ENCODE data around the gene ATP10A.

The ATP10A gene

DNA sequence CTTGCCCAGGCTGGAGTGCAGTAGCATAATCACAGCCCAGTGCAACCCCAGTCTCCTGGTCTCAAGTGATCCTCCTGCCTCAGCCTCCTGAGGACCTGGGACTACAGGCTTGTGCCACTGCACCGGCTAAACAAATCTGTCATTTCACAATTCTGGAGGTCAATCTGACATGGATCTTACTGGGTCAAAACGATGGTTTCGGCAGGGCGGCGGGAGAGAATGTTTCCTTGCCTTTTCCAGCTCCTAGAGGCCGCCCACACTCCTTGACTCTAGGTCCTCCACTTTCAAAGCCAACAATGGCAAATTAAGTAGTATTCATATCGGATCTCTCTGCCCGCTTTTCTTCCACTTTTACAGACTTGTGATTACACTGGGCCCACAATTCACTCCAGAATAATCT lies 14.8 kb downstream of the ATP10A start:
- H3K27ac ChIP-seq, result no peak overlapping the region

DNA sequence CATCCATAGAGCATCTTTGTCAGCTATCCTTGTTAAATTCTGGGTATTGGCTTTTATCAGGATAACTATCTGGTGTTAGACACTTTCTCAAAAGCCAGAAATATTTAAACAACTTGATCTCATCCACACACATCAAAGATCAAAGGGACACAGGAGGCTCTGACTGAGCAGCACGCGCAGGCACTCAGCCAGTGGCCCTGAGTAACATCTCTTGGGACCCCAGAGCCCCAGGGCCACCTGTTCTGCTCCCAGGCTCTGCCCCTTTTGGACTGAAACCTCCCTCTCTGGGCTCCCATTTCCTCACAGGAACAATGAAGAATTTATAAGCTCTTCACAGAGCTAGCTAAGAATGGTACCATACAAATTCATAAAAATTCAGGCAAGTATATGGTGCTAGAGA lies 16.1 kb downstream of the ATP10A start:
- DNase-seq (ENCODE audit: low read depth, low spot score), result no peak
- no peak for TF ChIP-seq POLR2AphosphoS5 (IDR thresholded peaks at IDR 0.05; ENCODE audit: borderline replicate concordance, low read depth, low read length)
- TF ChIP-seq EZH2 (IDR thresholded peaks at IDR 0.05), result no peak
- TF ChIP-seq FOXP2 (optimal IDR thresholded peaks at IDR 0.05; ENCODE audit: control extremely low read depth, extremely low read length, insufficient read depth), result no peak
- Histone ChIP-seq H3K9me3 (ENCODE audit: low read depth, low read length) (no peaks in the 10 kb centered on the region), H3K9ac (ENCODE audit: insufficient read length) (no peak overlapping the region), H3K4me3 (no peak overlapping the region), H3K36me3 (ENCODE audit: insufficient read depth, low read length) (no peaks in the 10 kb centered on the region), H3K27ac (no peak overlapping the region)

More for the DNA sequence above, 14.8 kb downstream of the ATP10A start:
- no peaks in the 10 kb centered on the region for H3K36me3 ChIP-seq (ENCODE audit: insufficient read depth, low read length)
- TF ChIP-seq POLR2AphosphoS5 (IDR thresholded peaks at IDR 0.05; ENCODE audit: borderline replicate concordance, low read depth, low read length), result no peak
- no peak for TF ChIP-seq FOXP2 (optimal IDR thresholded peaks at IDR 0.05; ENCODE audit: control extremely low read depth, extremely low read length, insufficient read depth)
- no peak for TF ChIP-seq EZH2 (IDR thresholded peaks at IDR 0.05)
- no peaks in the 10 kb centered on the region for H3K9me3 ChIP-seq (ENCODE audit: low read depth, low read length)
- H3K9ac ChIP-seq (ENCODE audit: insufficient read length), result no peak overlapping the region
- no peak for DNase-seq (ENCODE audit: low read depth, low spot score)
- no peak overlapping the region for H3K4me3 ChIP-seq

DNA sequence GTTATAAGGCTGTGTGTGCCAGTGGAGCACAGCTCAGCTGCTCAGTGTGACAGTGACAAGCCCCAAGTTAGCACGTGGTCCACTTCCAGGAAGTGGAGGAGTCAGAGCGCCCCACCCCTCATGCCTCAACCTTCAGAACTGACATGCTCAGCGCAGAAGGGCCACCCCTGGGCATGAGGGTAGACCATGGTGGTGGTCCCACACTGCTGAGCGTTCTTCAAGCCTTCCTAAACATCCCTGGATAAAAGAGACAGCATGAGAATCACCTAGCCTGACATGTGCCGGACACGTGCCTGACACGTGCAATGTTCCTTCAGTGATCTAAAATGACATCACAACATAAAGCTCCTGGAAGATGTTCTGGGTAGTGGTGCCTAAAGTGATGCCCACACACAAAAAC lies 16.8 kb downstream of the ATP10A start:
- Histone ChIP-seq H3K9ac (ENCODE audit: insufficient read length) (no peak overlapping the region), H3K9me3 (ENCODE audit: low read depth, low read length) (no peaks in the 10 kb centered on the region), H3K4me3 (no peak overlapping the region), H3K36me3 (ENCODE audit: insufficient read depth, low read length) (no peaks in the 10 kb centered on the region), H3K27ac (no peak overlapping the region)
- TF ChIP-seq FOXP2 (optimal IDR thresholded peaks at IDR 0.05; ENCODE audit: control extremely low read depth, extremely low read length, insufficient read depth) (no peak), EZH2 (IDR thresholded peaks at IDR 0.05) (no peak)
- no peak for DNase-seq (ENCODE audit: low read depth, low spot score)

- H3K36me3 ChIP-seq (ENCODE audit: insufficient read depth, low read length), result no peaks in the 10 kb centered on the region
- H3K27ac ChIP-seq, result no peak overlapping the region
Measured at GRCh38 chr15:25844981-25845680, 18.0 kb downstream of the ATP10A start.

GRCh38 chr15:25844542-25844941 lies 18.6 kb downstream of the ATP10A start:
- Histone ChIP-seq H3K4me3 (no peak overlapping the region), H3K27ac (no peak overlapping the region), H3K9ac (ENCODE audit: insufficient read length) (no peak overlapping the region), H3K9me3 (ENCODE audit: low read depth, low read length) (no peaks in the 10 kb centered on the region), H3K36me3 (ENCODE audit: insufficient read depth, low read length) (no peaks in the 10 kb centered on the region)
- no peak for TF ChIP-seq FOXP2 (optimal IDR thresholded peaks at IDR 0.05; ENCODE audit: control extremely low read depth, extremely low read length, insufficient read depth)
- no peak for TF ChIP-seq EZH2 (IDR thresholded peaks at IDR 0.05)
- no peak for TF ChIP-seq POLR2AphosphoS5 (IDR thresholded peaks at IDR 0.05; ENCODE audit: borderline replicate concordance, low read depth, low read length)
- no peak for DNase-seq (ENCODE audit: low read depth, low spot score)

More at GRCh38 chr15:25844981-25845680, 18.0 kb downstream of the ATP10A start:
- no peak for DNase-seq (ENCODE audit: low read depth, low spot score)
- no peak overlapping the region for H3K9ac ChIP-seq (ENCODE audit: insufficient read length)
- no peak overlapping the region for H3K4me3 ChIP-seq
- TF ChIP-seq FOXP2 (optimal IDR thresholded peaks at IDR 0.05; ENCODE audit: control extremely low read depth, extremely low read length, insufficient read depth), result no peak
- TF ChIP-seq POLR2AphosphoS5 (IDR thresholded peaks at IDR 0.05; ENCODE audit: borderline replicate concordance, low read depth, low read length), result no peak
- TF ChIP-seq EZH2 (IDR thresholded peaks at IDR 0.05), result no peak
- no peaks in the 10 kb centered on the region for H3K9me3 ChIP-seq (ENCODE audit: low read depth, low read length)

GRCh38 chr15:25844076-25844475 lies 19.1 kb downstream of the ATP10A start:
- H3K27ac ChIP-seq, result no peak overlapping the region
- H3K9me3 ChIP-seq (ENCODE audit: low read depth, low read length), result no peaks in the 10 kb centered on the region
- no peaks in the 10 kb centered on the region for H3K36me3 ChIP-seq (ENCODE audit: insufficient read depth, low read length)
- H3K9ac ChIP-seq (ENCODE audit: insufficient read length), result no peak overlapping the region
- TF ChIP-seq POLR2AphosphoS5 (IDR thresholded peaks at IDR 0.05; ENCODE audit: borderline replicate concordance, low read depth, low read length), result no peak
- no peak for TF ChIP-seq EZH2 (IDR thresholded peaks at IDR 0.05)
- TF ChIP-seq FOXP2 (optimal IDR thresholded peaks at IDR 0.05; ENCODE audit: control extremely low read depth, extremely low read length, insufficient read depth), result no peak
- no peak for DNase-seq (ENCODE audit: low read depth, low spot score)
- H3K4me3 ChIP-seq, result no peak overlapping the region

GRCh38 chr15:25839638-25840156 lies 23.4 kb downstream of the ATP10A start:
- no peaks in the 10 kb centered on the region for H3K36me3 ChIP-seq (ENCODE audit: insufficient read depth, low read length)
- H3K9ac ChIP-seq (ENCODE audit: insufficient read length), result no peak overlapping the region
- DNase-seq (ENCODE audit: low read depth, low spot score), result no peak
- no peaks in the 10 kb centered on the region for H3K9me3 ChIP-seq (ENCODE audit: low read depth, low read length)
- no peak for TF ChIP-seq POLR2AphosphoS5 (IDR thresholded peaks at IDR 0.05; ENCODE audit: borderline replicate concordance, low read depth, low read length)
- TF ChIP-seq FOXP2 (optimal IDR thresholded peaks at IDR 0.05; ENCODE audit: control extremely low read depth, extremely low read length, insufficient read depth), result no peak
- no peak for TF ChIP-seq EZH2 (IDR thresholded peaks at IDR 0.05)
- H3K4me3 ChIP-seq, result no peak overlapping the region
- no peak overlapping the region for H3K27ac ChIP-seq

- Histone ChIP-seq H3K27ac (no peak overlapping the region), H3K9ac (ENCODE audit: insufficient read length) (no peak overlapping the region), H3K9me3 (ENCODE audit: low read depth, low read length) (no peaks in the 10 kb centered on the region), H3K4me3 (no peak overlapping the region), H3K36me3 (ENCODE audit: insufficient read depth, low read length) (no peaks in the 10 kb centered on the region)
- TF ChIP-seq EZH2 (IDR thresholded peaks at IDR 0.05) (no peak), FOXP2 (optimal IDR thresholded peaks at IDR 0.05; ENCODE audit: control extremely low read depth, extremely low read length, insufficient read depth) (no peak)
- DNase-seq (ENCODE audit: low read depth, low spot score), result no peak
Measured at GRCh38 chr15:25838871-25839195, 24.3 kb downstream of the ATP10A start.
